ENCODE data around the gene UQCC2. TPM values are rescaled to one million over a fixed set of nuclear protein-coding genes. Genes with fewer than 3 reads are reported as not detected.

The UQCC2 gene
- total RNA-seq, 4 donors from 2014 or later: 14.5 to 29.7 (median 23.4) TPM

DNA sequence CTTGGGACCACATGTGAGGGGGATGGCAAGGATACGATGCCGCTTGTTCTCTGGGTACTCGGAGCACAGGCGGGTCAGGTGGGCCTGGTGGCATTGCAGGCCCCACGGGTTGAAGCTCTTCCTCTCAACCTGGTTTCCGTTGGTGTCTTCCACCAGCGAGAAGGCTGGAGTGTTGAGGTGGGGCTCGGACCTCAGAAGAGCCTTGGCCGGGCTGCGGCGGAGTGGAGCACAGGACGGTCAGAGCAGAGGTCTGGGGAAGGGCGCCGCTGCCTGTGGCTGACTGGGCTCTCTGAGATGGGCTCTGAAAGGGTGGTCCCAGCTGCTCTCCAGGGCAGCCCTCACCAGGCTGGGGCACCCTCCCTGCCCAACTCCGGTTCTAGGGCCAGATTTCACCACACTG, 15.2 kb upstream of the UQCC2 start:
- 93 to 94% methylated on average over 15 of the region's 15 CpGs for WGBS, 2 donors
- H3K27me3 ChIP-seq: no peaks in the 10 kb centered on the region
- H3K4me3 ChIP-seq: no peak overlapping the region
- H3K9me3 ChIP-seq: no peaks in the 10 kb centered on the region
- no peaks in the 10 kb centered on the region for H3K36me3 ChIP-seq
- no peak for DNase-seq (ENCODE audit: low spot score in 2 of 2)
- TF ChIP-seq EP300 (IDR thresholded peaks at IDR 0.05): no peak
- TF ChIP-seq, protein P1, sequence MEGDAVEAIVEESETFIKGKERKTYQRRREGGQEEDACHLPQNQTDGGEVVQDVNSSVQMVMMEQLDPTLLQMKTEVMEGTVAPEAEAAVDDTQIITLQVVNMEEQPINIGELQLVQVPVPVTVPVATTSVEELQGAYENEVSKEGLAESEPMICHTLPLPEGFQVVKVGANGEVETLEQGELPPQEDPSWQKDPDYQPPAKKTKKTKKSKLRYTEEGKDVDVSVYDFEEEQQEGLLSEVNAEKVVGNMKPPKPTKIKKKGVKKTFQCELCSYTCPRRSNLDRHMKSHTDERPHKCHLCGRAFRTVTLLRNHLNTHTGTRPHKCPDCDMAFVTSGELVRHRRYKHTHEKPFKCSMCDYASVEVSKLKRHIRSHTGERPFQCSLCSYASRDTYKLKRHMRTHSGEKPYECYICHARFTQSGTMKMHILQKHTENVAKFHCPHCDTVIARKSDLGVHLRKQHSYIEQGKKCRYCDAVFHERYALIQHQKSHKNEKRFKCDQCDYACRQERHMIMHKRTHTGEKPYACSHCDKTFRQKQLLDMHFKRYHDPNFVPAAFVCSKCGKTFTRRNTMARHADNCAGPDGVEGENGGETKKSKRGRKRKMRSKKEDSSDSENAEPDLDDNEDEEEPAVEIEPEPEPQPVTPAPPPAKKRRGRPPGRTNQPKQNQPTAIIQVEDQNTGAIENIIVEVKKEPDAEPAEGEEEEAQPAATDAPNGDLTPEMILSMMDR (IDR thresholded peaks at IDR 0.05): no peak
- TF ChIP-seq POLR2A (IDR thresholded peaks at IDR 0.05): no peak
- H3K27ac ChIP-seq: no peak overlapping the region
- no peaks in the 10 kb centered on the region for H3K4me1 ChIP-seq

DNA sequence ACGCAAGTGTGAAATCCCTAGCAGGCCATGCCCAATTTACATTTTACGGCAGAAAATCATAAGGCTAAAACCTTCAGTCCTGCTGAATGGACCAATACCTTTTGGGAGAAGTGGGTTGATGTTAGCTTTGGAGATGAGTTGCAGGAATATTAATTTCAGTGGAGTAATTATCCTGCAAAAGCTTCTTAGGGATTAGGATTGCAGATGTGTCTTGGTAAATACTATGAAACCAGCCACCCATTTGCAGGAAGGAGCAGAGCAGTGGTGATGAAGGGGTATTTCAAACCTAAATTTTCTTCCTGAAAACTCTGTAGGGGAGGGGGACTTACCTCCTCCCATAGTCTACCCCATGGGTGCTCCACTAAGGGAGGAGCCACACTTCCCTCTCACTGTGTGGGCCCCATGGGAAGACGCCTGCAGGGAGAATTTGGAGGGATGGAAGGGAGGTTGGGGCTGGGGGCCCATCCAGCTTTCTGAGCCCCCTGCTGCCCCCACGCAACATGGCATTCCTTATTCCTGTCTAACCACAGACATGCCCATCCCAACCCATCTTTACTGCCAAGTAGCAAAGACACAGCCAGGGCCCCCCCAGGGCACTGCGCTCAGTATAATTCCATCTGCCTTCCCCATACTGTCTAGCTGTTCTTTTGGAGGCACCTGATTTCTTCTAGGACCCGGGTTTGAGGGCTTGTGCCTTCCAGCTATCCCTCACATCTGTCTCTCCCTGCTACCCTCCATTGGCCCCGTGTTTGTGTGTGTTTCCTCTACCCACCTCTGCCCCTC, 14.6 kb upstream of the UQCC2 start:
- Histone ChIP-seq H3K4me1 (no peaks in the 10 kb centered on the region), H3K9me3 (no peaks in the 10 kb centered on the region), H3K36me3 (no peaks in the 10 kb centered on the region), H3K4me3 (no peak overlapping the region), H3K27ac (no peak overlapping the region), H3K27me3 (no peaks in the 10 kb centered on the region)
- DNase-seq (ENCODE audit: low spot score in 2 of 2): no peak
- TF ChIP-seq EP300 (IDR thresholded peaks at IDR 0.05): no peak
- TF ChIP-seq, protein P1 (IDR thresholded peaks at IDR 0.05): no peak
- no peak for TF ChIP-seq POLR2A (IDR thresholded peaks at IDR 0.05)
- WGBS, 2 donors: 91 to 95% methylated on average over 7 of the region's 7 CpGs

DNA sequence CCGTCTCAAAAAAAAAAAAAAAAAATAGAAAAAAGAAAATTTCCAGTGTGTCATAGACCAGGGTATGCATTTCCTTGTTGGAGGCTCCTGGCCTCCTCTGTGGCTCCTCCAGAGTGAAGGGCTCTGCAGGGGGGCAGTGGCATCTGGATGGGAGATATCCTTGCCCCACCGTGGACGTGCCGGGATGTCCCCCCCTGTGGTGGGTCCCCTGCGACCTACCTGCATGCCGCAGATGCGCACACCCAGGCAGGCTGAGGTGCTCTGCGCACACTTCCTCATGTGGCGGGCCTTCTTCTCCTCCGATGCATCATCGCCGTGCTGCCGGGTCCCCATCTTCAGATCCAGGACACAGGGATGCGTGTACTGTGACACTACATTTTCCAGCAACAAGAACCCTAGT, 13.7 kb upstream of the UQCC2 start:
- H3K4me1 ChIP-seq: no peaks in the 10 kb centered on the region
- no peaks in the 10 kb centered on the region for H3K36me3 ChIP-seq
- WGBS, 2 donors: 85 to 86% methylated on average over 10 to 14 of the region's 14 CpGs
- DNase-seq (ENCODE audit: low spot score in 2 of 2): no peak
- H3K9me3 ChIP-seq: no peaks in the 10 kb centered on the region
- no peak overlapping the region for H3K4me3 ChIP-seq
- no peaks in the 10 kb centered on the region for H3K27me3 ChIP-seq
- H3K27ac ChIP-seq: no peak overlapping the region
- no peak for TF ChIP-seq POLR2A (IDR thresholded peaks at IDR 0.05)
- TF ChIP-seq EP300 (IDR thresholded peaks at IDR 0.05): no peak
- TF ChIP-seq, protein P1 (IDR thresholded peaks at IDR 0.05): no peak

DNA sequence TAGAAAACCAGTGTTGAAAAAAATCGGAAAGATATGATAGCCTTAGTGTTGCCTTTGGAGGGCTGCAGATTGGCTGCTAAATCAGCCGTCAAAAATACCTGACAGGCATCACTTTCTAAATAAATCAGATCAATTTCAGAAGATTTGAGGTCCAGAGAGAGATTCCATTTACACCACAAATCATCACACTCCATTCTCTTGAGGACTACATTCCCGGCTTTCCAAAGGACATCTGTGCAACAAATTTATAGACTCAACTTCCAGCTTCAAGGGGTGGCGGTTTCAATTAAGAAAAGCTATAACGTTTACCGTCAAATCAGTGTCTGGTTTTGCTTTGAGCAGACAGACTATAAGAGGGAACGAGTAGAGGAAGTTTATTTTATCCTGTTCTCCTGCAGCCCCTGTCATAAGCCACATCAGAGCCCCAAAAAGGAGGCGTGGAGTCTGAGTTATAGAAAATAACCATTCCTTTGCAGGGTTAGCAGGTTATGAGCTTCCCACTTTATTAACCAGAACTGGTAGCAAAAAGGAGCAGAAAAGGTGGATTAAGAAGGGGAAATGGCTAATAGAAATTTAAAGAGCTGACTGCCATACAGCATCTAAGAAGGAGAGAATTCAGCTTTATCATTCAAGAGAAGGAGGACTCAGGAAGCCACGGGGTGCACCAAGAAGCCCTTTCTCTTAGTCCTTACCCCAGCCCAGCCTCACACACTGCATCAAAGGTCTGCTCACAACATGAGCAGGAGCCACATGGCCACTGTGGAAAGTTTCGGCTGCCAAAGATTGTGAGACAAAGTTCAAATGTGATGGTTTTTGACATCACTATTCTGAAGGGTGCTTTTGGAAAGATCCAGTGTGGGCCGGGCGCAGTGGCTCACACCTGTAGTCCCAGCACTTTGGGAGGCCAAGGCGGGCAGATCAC, 12.9 kb upstream of the UQCC2 start:
- H3K27ac ChIP-seq: no peak overlapping the region
- no peaks in the 10 kb centered on the region for H3K27me3 ChIP-seq
- H3K4me1 ChIP-seq: no peaks in the 10 kb centered on the region
- no peak for TF ChIP-seq EP300 (IDR thresholded peaks at IDR 0.05)
- TF ChIP-seq, protein P1 (IDR thresholded peaks at IDR 0.05): no peak
- no peak for TF ChIP-seq POLR2A (IDR thresholded peaks at IDR 0.05)
- no peaks in the 10 kb centered on the region for H3K36me3 ChIP-seq
- no peak overlapping the region for H3K4me3 ChIP-seq
- no peak for DNase-seq (ENCODE audit: low spot score in 2 of 2)
- no peaks in the 10 kb centered on the region for H3K9me3 ChIP-seq
- WGBS, 2 donors: 72 to 73% methylated on average over 13 of the region's 13 CpGs
